Activated CD4-positive, alpha-beta T cell treated with anti-CD3 and anti-CD28 coated beads, Interleukin-2, Interleukin-4, amounts not matched to agents 100 ng/mL and 50 ng/mL, durations not matched to agents 16 hours and 8 hours (primary cell): Measurements from ENCODE around the gene IRX2.

ENCODE experiments used
- DNase-seq: peaks from one replicate; pipeline ENCODE4 v3.0.0-alpha.2; 2020; ENCODE audit warnings: low spot score

IRX2 gene

DNA sequence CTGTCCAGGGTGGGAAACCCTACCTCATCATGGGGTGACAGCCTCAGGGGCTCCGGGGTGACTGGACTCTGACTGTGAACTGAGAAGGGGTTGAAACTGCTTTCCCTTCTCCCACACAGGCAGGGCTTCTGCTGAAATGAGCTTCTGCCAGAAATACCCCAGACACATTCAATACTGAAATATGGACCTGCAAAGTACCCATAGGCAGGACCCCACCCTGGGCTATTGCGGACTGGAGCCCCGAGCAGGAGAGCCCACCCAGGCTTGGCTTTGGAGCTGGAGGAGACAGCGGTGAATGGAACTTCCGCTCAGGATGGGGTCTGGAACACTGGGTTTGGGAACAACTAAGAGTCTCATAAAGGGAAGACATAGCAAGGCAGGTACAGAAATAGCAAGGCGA lies 37.5 kb downstream of the IRX2 start:
- DNase-seq, result no peak

GRCh38 chr5:2711446-2712425 lies 39.7 kb downstream of the IRX2 start:
- DNase-seq, result no peak

- no peak for DNase-seq
These were observed 40.6 kb downstream of the IRX2 start for GRCh38 chr5:2710910-2711309.

DNA sequence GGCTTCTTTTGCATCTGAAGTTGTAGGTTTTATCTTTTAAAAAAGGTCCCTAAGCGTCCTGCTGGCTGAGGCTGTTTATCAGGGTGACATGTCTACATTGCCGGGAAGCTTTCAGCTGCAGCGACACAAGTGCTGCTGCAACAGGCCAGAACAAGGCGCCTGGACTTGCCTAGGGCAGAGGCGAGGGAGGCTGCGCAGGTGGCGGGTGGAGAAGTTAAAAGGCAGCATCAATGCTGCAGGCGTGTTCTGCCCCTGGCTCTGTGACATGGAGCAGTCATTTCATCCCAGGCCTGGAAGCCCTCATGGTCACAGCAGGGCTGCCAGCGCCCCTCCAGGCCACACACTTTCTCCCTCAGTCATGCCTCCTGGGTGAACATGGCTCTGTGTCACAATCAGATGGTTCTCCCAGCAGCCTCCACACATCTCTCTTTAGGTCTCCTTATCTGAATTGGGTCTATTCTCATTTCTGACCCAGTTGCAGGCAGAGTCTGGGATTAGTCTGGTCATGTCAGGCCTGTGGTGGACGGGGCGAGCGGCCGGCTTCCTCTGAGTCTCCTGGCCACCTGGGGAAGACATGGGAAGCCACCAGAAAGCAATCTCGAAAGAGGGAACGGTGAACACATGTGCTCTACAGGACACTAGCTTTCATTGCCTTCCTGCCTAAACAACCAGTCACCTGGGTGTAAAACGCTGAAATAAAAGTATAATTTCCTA lies 41.3 kb downstream of the IRX2 start:
- no peak for DNase-seq

DNA sequence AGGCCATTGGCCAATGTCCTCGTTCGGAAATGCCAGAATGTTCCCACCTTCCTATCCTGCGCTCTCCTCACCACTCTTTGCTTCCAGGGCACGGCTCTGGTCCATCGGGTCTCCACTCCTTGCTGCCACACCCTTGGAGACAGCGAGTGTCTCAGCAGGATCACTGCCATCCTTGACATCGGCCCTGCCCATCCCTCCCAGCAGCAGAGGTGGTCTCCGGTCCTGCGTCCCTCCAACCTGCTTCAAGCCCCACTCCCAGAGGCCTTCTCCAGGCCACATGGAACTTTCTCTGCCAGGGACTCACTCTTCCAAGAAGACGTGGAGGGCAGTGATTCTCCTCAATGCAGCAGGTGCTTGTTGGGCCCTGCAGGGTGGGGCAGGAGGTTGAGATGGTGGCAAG lies 42.7 kb downstream of the IRX2 start:
- no peak for DNase-seq

- DNase-seq, result no peak
These were observed 43.3 kb downstream of the IRX2 start for GRCh38 chr5:2708132-2708531.

GRCh38 chr5:2705861-2706260 lies 45.6 kb downstream of the IRX2 start:
- DNase-seq, result no peak

- no peak for DNase-seq
These were observed 46.5 kb downstream of the IRX2 start for GRCh38 chr5:2704806-2705645.

- DNase-seq, result no peak
These were observed 47.4 kb downstream of the IRX2 start for GRCh38 chr5:2704111-2704510.

DNA sequence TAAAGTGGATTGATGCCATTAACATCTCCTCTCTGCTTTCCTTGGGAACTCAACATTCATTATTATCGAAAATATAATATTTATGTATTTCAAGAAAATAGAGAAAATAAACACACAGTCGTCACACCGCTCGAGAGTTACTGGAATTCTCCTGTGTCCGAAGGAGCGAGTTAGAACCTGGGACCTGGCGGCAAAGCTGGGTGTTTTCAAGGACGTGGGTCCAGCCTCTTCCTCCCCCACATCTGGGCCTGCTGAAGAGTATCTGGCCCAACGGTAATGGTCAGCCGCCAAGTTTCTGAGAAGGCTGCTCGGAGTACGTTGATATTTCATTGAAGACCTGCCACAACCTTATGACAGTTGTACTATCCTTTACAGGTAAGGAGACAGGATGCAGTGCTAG lies 47.9 kb downstream of the IRX2 start:
- no peak for DNase-seq

DNA sequence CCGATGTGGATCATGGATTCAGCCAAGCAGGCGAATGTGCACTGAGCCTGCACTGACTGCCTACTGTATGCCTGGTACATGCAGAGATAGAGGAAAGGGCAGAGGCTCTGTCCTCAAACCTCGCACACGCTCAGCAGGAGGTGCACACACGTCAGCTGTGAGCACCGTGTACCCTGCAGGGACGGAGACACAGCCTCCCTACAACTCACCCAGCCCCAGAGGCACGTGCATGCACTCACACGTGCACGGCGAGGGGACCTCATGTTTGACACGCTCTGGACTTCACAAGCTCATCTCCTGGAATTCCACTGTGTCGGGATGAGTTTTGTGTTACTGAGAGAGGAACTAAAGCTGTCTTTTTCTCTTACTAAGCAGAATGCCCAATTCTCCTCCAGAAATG lies 48.4 kb downstream of the IRX2 start:
- no peak for DNase-seq

DNA sequence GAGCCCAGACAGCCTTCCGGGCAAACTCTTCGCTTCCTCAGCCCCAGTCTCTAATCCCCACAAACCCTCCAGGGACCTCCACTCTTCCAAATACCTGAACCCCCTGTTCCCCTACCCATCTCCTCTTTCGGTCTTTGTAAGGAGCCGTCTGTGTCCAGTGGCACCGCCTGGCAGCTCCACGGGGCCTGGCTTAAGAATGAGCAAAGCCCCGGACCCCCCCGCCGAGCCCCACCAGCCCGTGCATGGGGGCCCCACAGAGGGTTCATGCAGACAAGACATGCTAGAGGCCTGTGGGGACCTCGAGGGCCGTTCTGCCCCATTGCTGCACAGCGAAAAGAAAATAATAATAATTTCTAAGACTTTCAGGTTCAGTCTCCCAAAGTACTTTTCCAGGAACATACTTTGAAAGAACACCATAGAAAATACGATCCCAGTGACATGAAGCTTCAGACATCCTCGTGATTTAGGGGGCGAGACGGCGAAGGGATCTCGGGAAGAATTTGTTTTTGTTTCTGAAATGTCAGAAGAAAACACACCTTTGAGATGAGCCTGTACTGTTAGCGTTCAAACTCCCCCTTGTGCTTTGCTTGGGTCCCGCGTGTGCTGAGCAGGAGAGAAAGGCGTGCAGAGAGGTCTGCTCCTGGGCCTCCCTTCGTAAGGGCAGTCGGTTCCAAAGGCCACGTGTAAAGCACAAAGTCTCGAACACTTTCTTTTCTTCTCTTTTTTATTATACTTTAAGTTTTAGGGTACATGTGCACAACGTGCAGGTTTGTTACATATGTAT lies 49.2 kb downstream of the IRX2 start:
- no peak for DNase-seq

DNA sequence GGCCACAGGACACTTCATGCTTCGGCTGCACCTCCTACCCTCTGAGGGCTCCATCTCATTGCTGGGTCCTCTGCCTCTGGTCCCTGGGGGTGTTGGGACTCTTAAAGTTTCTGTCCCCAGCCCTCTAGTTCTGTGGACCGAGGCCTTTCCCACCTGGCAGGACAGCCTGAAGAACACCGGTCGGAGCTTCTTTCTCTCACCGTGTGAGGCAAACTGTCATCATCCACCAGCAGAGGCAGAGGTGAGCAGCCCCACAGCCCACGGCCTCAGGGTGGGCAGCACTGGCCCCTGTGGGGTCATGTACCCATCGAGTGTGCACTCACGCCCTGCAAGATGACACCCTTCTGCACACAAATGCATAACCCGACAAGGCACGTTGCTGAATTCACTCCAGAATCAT lies 49.9 kb downstream of the IRX2 start:
- DNase-seq, result no peak

DNA sequence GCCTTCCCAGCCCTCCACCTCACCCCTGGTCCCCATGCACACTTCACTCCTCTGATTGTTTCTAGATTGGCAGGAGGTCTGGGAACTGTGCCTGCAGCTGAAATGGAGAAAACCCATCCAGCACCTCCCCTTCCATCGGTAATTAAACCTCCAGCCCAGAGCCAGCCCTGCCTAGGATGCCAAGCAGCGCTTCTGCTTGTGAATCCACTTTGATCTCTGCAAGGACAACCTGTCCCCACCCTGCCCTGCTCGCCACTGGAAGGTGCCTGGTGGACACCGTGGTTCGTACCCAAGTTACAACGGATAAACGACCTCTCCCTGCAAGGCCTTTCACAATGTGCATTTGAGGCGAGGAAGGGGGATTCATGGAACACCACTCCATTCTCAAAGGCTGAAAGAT lies 50.6 kb downstream of the IRX2 start:
- no peak for DNase-seq

GRCh38 chr5:2699686-2700085 lies 51.8 kb downstream of the IRX2 start:
- no peak for DNase-seq

- no peak for DNase-seq
These were observed 52.2 kb downstream of the IRX2 start for GRCh38 chr5:2699231-2699630.

DNA sequence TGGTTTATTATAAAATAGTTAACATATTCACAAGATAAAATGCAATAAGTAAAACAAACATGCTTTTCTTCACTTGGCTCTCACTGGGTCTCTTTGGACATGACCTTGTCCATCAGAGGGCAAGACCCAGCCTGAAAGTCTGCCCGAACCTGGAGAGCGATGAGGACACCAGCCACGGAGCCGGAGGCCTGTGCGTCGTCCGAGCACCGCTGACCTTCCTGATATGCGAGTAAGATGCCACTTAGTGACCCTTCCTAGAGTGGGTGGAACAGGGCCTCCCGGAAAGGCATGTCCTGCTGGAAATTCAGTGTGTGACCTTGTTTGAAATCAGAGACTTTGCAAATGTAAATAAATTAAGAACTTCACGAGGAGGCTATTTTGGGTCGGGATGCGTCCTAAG lies 52.9 kb downstream of the IRX2 start:
- no peak for DNase-seq

DNA sequence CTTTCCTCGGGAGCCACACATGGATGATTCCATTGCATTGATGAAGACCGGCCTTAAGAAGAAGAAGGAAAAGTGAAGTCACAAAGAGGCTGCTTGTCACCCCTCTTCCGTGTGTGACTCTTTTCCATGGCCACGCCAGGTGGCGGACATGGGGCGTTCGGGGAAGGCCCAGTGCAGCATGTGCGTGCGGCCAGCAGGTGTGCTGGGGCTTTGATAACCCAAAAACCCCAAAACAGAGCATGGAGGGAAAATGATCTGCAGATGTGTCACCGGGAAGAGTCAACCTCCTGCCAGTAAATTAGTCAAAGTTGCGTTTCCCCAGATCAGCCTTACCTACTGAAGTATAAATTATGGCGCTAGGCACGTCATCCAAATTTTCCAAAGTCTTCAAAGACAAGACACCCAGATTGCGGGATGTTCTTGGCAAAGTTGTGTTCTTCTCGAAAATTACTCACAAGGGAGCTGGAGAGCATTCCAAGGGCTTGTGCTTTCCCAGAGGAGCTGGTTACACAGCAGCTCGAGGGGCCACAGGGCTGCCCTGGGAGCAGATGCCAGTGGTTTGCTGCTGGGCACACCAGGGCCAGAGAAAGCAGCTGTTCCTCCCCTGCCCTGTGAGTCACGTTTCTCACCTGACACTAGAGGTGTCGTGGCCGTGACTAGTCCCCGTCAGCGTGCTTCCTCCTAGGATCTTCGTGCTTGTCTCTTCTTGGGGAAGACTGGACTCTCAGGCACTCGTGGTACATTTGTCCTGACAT lies 53.9 kb downstream of the IRX2 start:
- no peak for DNase-seq

GRCh38 chr5:2697041-2697440 lies 54.4 kb downstream of the IRX2 start:
- DNase-seq, result no peak
